GM23338 (cell line): ENCODE data around the gene MORC2. TPM values are rescaled to one million over a fixed set of nuclear protein-coding genes. Genes with fewer than 3 reads are reported as not detected.

Experiments
- ATAC-seq: fragments of 200-7000 bp; cut with Tn5 transposase; 3 replicates; pipeline ENCODE4 v1.9.1; 2020
- DNase-seq: peaks from one replicate; pipeline ENCODE4 v3.0.0-alpha.2; 2015; ENCODE audit warnings: low spot score
- H2AFZ ChIP-seq: fragments of 200-600 bp; sonication (generic); 2 replicates; pipeline ENCODE4 v1.8.0; 2016; ENCODE audit warnings: antibody characterized with exemption, mild to moderate bottlenecking, moderate library complexity
- H3F3A ChIP-seq: fragments of 200-600 bp; sonication (generic); replicated peaks from 2 replicates; pipeline ENCODE4 v1.8.0; 2017; ENCODE audit warnings: antibody characterized with exemption, mixed run types, low read depth
- H3K27ac ChIP-seq: fragments of 200-600 bp; sonication (generic); 2 replicates; pipeline ENCODE4 v1.6.1; 2016; ENCODE audit warnings: low read depth
- H3K27me3 ChIP-seq: fragments of 200-600 bp; sonication (generic); 2 replicates; pipeline ENCODE4 v1.8.0; 2016; ENCODE audit warnings: mild to moderate bottlenecking, mixed run types, moderate library complexity; ENCODE audit not compliant: insufficient read depth
- H3K36me3 ChIP-seq: fragments of 200-600 bp; sonication (generic); 2 replicates; pipeline ENCODE4 v1.8.0; 2016; ENCODE audit warnings: mild to moderate bottlenecking; ENCODE audit not compliant: insufficient read depth
- H3K4me1 ChIP-seq: fragments of 200-600 bp; sonication (generic); 2 replicates; pipeline ENCODE4 v1.8.0; 2016; ENCODE audit warnings: mild to moderate bottlenecking, moderate library complexity; ENCODE audit not compliant: insufficient read depth
- H3K4me2 ChIP-seq: fragments of 200-600 bp; sonication (generic); 2 replicates; pipeline ENCODE4 v1.7.1; 2017; ENCODE audit warnings: mixed run types
- H3K4me3 ChIP-seq: fragments of 200-600 bp; sonication (generic); 2 replicates; pipeline ENCODE4 v1.6.1; 2016; ENCODE audit warnings: mixed run types
- H3K79me2 ChIP-seq: fragments of 200-600 bp; sonication (generic); replicated peaks from 2 replicates; pipeline ENCODE4 v1.8.0; 2017; ENCODE audit warnings: mild to moderate bottlenecking; ENCODE audit not compliant: insufficient read depth
- H3K9me2 ChIP-seq: fragments of 200-600 bp; sonication (generic); 2 replicates; pipeline ENCODE4 v1.8.0; 2017; ENCODE audit not compliant: insufficient read depth
- H4K20me1 ChIP-seq: fragments of 200-600 bp; sonication (generic); replicated peaks from 2 replicates; pipeline ENCODE4 v1.8.0; 2017; ENCODE audit warnings: mild to moderate bottlenecking; ENCODE audit not compliant: insufficient read depth
- H3K27ac Mint-ChIP-seq: 2 replicates; pipeline ENCODE4 v1.8.0; 2020; ENCODE audit warnings: inconsistent platforms, mild to moderate bottlenecking, moderate library complexity, mixed read lengths
- H3K27me3 Mint-ChIP-seq: 3 replicates; pipeline ENCODE4 v1.8.0; 2022; ENCODE audit warnings: low read depth, mild to moderate bottlenecking, moderate library complexity, mixed read lengths, inconsistent platforms; ENCODE audit not compliant: insufficient read depth, poor library complexity
- H3K36me3 Mint-ChIP-seq: 3 replicates; pipeline ENCODE4 v1.8.0; 2021; ENCODE audit warnings: low read depth, mild to moderate bottlenecking, inconsistent platforms, moderate library complexity, mixed read lengths
- H3K4me1 Mint-ChIP-seq: 3 replicates; pipeline ENCODE4 v1.8.0; 2020; ENCODE audit warnings: mild to moderate bottlenecking, inconsistent platforms, mixed read lengths
- H3K4me3 Mint-ChIP-seq: 3 replicates; pipeline ENCODE4 v1.8.0; 2021; ENCODE audit warnings: moderate library complexity, mild to moderate bottlenecking, inconsistent platforms, mixed read lengths
- H3K9me3 Mint-ChIP-seq: 3 replicates; pipeline ENCODE4 v1.8.0; 2020; ENCODE audit warnings: moderate library complexity, mild to moderate bottlenecking, inconsistent platforms, mixed read lengths
- CREB1 ChIP-seq: fragments of 250-450 bp; sonication (Bioruptor Pico); IDR thresholded peaks from 2 replicates; pipeline ENCODE4 v1.5.0; 2020; ENCODE audit warnings: low read depth, mild to moderate bottlenecking, moderate library complexity
- EZH2 ChIP-seq: fragments of 200-600 bp; sonication (generic); IDR thresholded peaks from one replicate; pipeline ENCODE4 v1.8.0; 2017; ENCODE audit warnings: antibody characterized with exemption, mild to moderate bottlenecking, low read depth; ENCODE audit not compliant: unreplicated experiment
- JUNB ChIP-seq: IDR thresholded peaks from one replicate; pipeline ENCODE4 v1.6.1; 2016; ENCODE audit warnings: antibody characterized with exemption; ENCODE audit not compliant: unreplicated experiment
- NANOG ChIP-seq: IDR thresholded peaks from 2 replicates; pipeline ENCODE4 v1.6.1; 2016; ENCODE audit warnings: antibody characterized with exemption, borderline replicate concordance
- ZNF114 ChIP-seq: fragments of 250-450 bp; sonication (Bioruptor Pico); IDR thresholded peaks from 2 replicates; pipeline ENCODE4 v1.5.0; 2020; ENCODE audit warnings: mild to moderate bottlenecking, moderate library complexity
- ZNF331 ChIP-seq: fragments of 250-450 bp; sonication (Bioruptor Pico); IDR thresholded peaks from 2 replicates; pipeline ENCODE4 v1.5.0; 2020; ENCODE audit warnings: low read depth, mild to moderate bottlenecking, moderate library complexity
- polyA plus RNA-seq: library from polyadenylated mRNA; unstranded; fragments of >200 nt; fragmentation: Nextera tagmentation; extraction: Ambion mirVana; gene quantifications from 2 replicates; pipeline ENCODE4 v1.2.1, GENCODE V29; 2016
- total RNA-seq: library from RNA; depleted of rRNA; stranded (reverse); fragments of >200 nt; shearing (Covaris generic); gene quantifications from 2 replicates; pipeline ENCODE4 v1.2.3, GENCODE V29; 2014
- TF ChIP-seq, protein P1 (sequence below): fragments of 250-450 bp; sonication (Bioruptor Pico); IDR thresholded peaks from 2 replicates; pipeline ENCODE4 v1.5.0; 2020; ENCODE audit warnings: mild to moderate bottlenecking, moderate library complexity
- TF ChIP-seq, protein P2 (sequence below), 2 experiments: fragments of 200-600 bp in 1 of 2; sonication (generic) in 1 of 2; conservative IDR thresholded peaks; 2 replicates each; pipeline versions ENCODE4 v1.5.1 to v1.6.1; 2016 to 2017; ENCODE audit warnings: antibody characterized with exemption in 2 of 2, low read depth in 2 of 2, mild to moderate bottlenecking in 2 of 2, moderate library complexity in 1 of 2
- TF ChIP-seq, protein P3 (sequence below): IDR thresholded peaks from one replicate; pipeline ENCODE4 v1.6.1; 2018; ENCODE audit warnings: antibody characterized with exemption; ENCODE audit not compliant: unreplicated experiment

MORC2 gene
- total and polyA plus RNA-seq, 2 experiments from 2014 or later = 33.1 to 63.8 TPM

DNA sequence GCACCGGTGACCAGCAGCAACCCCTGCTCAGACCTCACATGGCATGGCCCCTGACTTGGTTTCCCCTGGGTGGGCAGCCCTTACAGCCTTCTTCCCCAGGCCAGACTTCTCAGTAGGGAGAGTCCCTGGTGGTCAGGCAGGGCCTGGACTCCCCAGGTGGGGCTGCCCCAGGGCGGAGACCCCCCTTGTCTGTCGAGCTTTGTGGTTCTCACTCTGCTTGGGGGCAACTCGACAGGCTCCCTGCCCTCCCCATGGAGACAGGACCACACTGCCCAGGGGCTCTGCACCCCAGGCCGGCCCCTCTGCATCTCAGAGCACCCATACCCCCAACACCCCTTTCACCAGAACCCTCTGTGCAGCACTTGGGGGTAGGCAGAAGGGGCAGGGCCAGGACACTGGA lies 87.7 kb downstream of the MORC2 start (continued):
- TF ChIP-seq, protein P1, sequence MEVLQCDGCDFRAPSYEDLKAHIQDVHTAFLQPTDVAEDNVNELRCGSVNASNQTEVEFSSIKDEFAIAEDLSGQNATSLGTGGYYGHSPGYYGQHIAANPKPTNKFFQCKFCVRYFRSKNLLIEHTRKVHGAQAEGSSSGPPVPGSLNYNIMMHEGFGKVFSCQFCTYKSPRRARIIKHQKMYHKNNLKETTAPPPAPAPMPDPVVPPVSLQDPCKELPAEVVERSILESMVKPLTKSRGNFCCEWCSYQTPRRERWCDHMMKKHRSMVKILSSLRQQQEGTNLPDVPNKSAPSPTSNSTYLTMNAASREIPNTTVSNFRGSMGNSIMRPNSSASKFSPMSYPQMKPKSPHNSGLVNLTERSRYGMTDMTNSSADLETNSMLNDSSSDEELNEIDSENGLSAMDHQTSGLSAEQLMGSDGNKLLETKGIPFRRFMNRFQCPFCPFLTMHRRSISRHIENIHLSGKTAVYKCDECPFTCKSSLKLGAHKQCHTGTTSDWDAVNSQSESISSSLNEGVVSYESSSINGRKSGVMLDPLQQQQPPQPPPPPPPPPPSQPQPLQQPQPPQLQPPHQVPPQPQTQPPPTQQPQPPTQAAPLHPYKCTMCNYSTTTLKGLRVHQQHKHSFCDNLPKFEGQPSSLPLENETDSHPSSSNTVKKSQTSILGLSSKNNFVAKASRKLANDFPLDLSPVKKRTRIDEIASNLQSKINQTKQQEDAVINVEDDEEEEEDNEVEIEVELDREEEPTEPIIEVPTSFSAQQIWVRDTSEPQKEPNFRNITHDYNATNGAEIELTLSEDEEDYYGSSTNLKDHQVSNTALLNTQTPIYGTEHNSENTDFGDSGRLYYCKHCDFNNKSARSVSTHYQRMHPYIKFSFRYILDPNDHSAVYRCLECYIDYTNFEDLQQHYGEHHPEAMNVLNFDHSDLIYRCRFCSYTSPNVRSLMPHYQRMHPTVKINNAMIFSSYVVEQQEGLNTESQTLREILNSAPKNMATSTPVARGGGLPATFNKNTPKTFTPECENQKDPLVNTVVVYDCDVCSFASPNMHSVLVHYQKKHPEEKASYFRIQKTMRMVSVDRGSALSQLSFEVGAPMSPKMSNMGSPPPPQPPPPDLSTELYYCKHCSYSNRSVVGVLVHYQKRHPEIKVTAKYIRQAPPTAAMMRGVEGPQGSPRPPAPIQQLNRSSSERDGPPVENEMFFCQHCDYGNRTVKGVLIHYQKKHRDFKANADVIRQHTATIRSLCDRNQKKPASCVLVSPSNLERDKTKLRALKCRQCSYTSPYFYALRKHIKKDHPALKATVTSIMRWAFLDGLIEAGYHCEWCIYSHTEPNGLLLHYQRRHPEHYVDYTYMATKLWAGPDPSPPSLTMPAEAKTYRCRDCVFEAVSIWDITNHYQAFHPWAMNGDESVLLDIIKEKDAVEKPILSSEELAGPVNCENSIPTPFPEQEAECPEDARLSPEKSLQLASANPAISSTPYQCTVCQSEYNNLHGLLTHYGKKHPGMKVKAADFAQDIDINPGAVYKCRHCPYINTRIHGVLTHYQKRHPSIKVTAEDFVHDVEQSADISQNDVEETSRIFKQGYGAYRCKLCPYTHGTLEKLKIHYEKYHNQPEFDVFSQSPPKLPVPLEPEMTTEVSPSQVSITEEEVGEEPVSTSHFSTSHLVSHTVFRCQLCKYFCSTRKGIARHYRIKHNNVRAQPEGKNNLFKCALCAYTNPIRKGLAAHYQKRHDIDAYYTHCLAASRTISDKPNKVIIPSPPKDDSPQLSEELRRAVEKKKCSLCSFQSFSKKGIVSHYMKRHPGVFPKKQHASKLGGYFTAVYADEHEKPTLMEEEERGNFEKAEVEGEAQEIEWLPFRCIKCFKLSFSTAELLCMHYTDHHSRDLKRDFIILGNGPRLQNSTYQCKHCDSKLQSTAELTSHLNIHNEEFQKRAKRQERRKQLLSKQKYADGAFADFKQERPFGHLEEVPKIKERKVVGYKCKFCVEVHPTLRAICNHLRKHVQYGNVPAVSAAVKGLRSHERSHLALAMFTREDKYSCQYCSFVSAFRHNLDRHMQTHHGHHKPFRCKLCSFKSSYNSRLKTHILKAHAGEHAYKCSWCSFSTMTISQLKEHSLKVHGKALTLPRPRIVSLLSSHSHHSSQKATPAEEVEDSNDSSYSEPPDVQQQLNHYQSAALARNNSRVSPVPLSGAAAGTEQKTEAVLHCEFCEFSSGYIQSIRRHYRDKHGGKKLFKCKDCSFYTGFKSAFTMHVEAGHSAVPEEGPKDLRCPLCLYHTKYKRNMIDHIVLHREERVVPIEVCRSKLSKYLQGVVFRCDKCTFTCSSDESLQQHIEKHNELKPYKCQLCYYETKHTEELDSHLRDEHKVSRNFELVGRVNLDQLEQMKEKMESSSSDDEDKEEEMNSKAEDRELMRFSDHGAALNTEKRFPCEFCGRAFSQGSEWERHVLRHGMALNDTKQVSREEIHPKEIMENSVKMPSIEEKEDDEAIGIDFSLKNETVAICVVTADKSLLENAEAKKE (CRISPR knock-in tag) = no peak
- no peak for TF ChIP-seq NANOG
- no peak for TF ChIP-seq CREB1 (CRISPR knock-in tag)
- TF ChIP-seq ZNF331 (CRISPR knock-in tag) = no peak
- TF ChIP-seq, protein P2, sequence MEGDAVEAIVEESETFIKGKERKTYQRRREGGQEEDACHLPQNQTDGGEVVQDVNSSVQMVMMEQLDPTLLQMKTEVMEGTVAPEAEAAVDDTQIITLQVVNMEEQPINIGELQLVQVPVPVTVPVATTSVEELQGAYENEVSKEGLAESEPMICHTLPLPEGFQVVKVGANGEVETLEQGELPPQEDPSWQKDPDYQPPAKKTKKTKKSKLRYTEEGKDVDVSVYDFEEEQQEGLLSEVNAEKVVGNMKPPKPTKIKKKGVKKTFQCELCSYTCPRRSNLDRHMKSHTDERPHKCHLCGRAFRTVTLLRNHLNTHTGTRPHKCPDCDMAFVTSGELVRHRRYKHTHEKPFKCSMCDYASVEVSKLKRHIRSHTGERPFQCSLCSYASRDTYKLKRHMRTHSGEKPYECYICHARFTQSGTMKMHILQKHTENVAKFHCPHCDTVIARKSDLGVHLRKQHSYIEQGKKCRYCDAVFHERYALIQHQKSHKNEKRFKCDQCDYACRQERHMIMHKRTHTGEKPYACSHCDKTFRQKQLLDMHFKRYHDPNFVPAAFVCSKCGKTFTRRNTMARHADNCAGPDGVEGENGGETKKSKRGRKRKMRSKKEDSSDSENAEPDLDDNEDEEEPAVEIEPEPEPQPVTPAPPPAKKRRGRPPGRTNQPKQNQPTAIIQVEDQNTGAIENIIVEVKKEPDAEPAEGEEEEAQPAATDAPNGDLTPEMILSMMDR (conservative IDR thresholded peaks at IDR 0.05; ENCODE audit: low read depth in 2 of 2) = no peak

DNA sequence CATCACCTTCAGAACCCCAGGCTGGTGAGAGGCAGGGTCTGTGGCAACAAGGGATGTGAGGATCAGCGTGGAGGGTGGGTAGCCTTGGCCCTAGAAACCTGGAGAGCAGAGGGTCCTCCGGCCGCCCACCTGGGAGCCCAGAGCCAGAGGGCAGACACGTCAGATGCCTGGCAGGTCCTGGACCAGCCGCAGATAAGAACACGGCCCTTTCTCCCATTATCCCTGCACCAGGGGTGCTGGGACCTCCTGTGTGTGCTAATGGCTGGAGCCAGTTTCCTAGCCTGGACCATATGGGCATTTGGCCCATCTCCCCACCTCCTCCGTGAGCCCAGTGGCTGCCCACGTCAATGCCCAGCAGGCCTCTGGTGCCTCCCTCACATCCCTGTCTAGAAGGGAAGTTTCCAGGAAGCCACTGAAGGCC lies 88.4 kb downstream of the MORC2 start:
- peaks cover 8% of the 10 kb centered on the region for H3K4me1 Mint-ChIP-seq
- H3K27me3 Mint-ChIP-seq = no peaks in the 10 kb centered on the region
- Histone ChIP-seq H3K4me2 (no peak overlapping the region), H3K79me2 (no peaks in the 10 kb centered on the region), H3K9me2 (no peaks in the 10 kb centered on the region), H3K4me1 (no peaks in the 10 kb centered on the region), H4K20me1 (no peaks in the 10 kb centered on the region), H3K4me3 (no peak overlapping the region), H3K27me3 (no peaks in the 10 kb centered on the region), H3K27ac (no peak overlapping the region), H3F3A (no peaks in the 10 kb centered on the region), H3K36me3 (no peaks in the 10 kb centered on the region), H2AFZ (no peak overlapping the region)
- no peaks in the 10 kb centered on the region for H3K9me3 Mint-ChIP-seq
- no peak for DNase-seq
- H3K4me3 Mint-ChIP-seq = no peak overlapping the region
- no peak overlapping the region for H3K27ac Mint-ChIP-seq
- H3K36me3 Mint-ChIP-seq = no peaks in the 10 kb centered on the region; the same call in 2 of the 3 replicates
- no peak for ATAC-seq
- TF ChIP-seq EZH2 = no peak
- no peak for TF ChIP-seq ZNF331 (CRISPR knock-in tag)
- TF ChIP-seq JUNB = no peak
- TF ChIP-seq, protein P3, sequence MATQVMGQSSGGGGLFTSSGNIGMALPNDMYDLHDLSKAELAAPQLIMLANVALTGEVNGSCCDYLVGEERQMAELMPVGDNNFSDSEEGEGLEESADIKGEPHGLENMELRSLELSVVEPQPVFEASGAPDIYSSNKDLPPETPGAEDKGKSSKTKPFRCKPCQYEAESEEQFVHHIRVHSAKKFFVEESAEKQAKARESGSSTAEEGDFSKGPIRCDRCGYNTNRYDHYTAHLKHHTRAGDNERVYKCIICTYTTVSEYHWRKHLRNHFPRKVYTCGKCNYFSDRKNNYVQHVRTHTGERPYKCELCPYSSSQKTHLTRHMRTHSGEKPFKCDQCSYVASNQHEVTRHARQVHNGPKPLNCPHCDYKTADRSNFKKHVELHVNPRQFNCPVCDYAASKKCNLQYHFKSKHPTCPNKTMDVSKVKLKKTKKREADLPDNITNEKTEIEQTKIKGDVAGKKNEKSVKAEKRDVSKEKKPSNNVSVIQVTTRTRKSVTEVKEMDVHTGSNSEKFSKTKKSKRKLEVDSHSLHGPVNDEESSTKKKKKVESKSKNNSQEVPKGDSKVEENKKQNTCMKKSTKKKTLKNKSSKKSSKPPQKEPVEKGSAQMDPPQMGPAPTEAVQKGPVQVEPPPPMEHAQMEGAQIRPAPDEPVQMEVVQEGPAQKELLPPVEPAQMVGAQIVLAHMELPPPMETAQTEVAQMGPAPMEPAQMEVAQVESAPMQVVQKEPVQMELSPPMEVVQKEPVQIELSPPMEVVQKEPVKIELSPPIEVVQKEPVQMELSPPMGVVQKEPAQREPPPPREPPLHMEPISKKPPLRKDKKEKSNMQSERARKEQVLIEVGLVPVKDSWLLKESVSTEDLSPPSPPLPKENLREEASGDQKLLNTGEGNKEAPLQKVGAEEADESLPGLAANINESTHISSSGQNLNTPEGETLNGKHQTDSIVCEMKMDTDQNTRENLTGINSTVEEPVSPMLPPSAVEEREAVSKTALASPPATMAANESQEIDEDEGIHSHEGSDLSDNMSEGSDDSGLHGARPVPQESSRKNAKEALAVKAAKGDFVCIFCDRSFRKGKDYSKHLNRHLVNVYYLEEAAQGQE = no peak
- TF ChIP-seq ZNF114 (CRISPR knock-in tag) = no peak
